GM18519 (cell line): ENCODE data around the gene SLC30A1.

ENCODE experiments used
- ATAC-seq: cut with Tn5 transposase; IDR thresholded peaks from one replicate; pipeline ENCODE4 v1.9.1; 2021; ENCODE audit warnings: mild to moderate bottlenecking, moderate library complexity; ENCODE audit not compliant: unreplicated experiment, low FRiP score

SLC30A1 gene

GRCh38 chr1:211527888-211528287 is 51.1 kb downstream of the SLC30A1 start:
- ATAC-seq = no peak

DNA sequence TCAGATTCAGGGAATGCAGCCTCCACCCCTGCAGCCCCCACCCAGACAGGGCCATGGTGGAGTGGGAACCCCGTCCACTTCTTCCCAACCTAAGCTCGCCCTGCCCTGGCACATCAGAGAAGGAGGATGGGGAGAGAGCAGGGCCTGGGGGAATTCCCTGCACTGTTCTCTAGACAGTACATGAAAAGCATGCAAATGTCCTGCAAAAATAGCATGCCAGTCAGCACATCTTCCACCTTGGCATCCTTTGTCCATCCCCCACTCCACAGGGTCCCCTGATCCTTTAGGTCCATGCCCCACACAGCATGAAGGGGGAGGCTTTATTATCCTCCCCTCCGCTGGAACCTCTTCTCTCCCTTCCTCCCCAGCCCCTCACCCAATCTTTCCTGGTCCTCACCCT is 52.0 kb downstream of the SLC30A1 start:
- no peak for ATAC-seq

DNA sequence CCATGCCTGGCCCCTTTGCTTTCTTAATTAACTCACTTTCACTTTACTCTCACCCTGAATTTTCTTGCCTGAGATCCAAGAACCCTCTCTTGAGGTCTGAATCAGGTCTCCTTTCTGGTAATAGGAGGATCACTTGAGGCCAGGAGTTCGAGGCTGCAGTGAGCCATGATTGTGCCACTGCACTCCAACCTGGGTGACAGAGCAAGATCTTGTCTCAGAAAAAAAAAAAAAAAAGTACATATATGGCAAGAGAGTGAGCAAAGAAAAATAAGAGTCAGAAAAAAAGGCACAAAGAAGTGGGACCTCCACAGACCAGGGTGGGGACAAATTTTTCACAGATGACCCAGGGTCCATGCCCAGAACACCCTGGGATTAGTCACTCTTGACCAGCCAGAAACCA is 52.9 kb downstream of the SLC30A1 start:
- no peak for ATAC-seq

GRCh38 chr1:211525101-211525676 is 53.8 kb downstream of the SLC30A1 start:
- no peak for ATAC-seq

DNA sequence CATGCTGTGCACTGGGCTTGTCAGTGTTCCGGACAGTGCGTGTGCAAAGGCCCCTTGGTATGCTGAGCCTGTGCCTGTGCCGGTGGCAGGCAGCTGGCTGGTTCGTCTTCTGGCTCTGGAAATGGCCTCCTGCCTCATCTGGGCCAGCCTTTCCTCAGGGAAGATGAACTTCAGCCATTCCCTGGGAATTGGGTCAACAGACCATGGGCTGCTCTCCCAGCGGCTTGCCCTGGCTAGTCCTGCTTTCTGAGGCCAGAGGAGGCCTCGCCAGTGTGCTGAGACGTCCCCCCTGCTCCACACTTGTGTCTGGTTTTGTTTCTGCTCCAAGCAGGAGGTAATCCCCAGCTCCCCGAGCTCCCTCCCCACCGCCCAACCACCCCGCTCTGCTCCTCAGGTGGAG is 54.4 kb downstream of the SLC30A1 start:
- no peak for ATAC-seq

- ATAC-seq = no peak
Measured at GRCh38 chr1:211522804-211523203, 56.2 kb downstream of the SLC30A1 start.
